HEK293T (cell line): ENCODE data around the gene FLII.
A peak's percentile ranks its signal among the peaks of the same experiment; 100 is the strongest.
"Not testable (repeated sequence)": the region's sequence is repeated elsewhere in the genome, so short reads cannot be mapped to it uniquely, and the experiment has no call there.

Experiments
- CTCF ChIA-PET: fragments of 350-600 bp; formaldehyde crosslinking; extraction: SDS; loops from one replicate; lab custom pipeline; 2021; ENCODE audit warnings: antibody characterized with exemption, inconsistent platforms; lab: Yijun Ruan, JAX
- POLR2A ChIA-PET: fragments of 350-600 bp; formaldehyde crosslinking; extraction: SDS; loops from one replicate; lab custom pipeline; 2020; ENCODE audit warnings: antibody characterized with exemption, inconsistent platforms; lab: Yijun Ruan, JAX
- DNase-seq: peaks from one replicate; pipeline ENCODE4 v3.0.0; 2012; ENCODE audit warnings: mixed read lengths; ENCODE audit errors: extremely low spot score
- ARNT ChIP-seq: fragments of 450-650 bp; IDR thresholded peaks from 2 replicates; pipeline ENCODE4 v1.6.1; 2017; ENCODE audit warnings: mild to moderate bottlenecking
- BHLHE40 ChIP-seq: fragments of 450-650 bp; IDR thresholded peaks from 2 replicates; pipeline ENCODE4 v1.6.1; 2016; ENCODE audit warnings: mild to moderate bottlenecking, moderate library complexity, borderline replicate concordance
- CTBP1 ChIP-seq: fragments of 450-650 bp; IDR thresholded peaks from 2 replicates; pipeline ENCODE4 v1.6.1; 2016; ENCODE audit warnings: borderline replicate concordance
- ELF4 ChIP-seq: fragments of 450-650 bp; IDR thresholded peaks from 2 replicates; pipeline ENCODE4 v1.6.1; 2017; ENCODE audit warnings: antibody characterized with exemption
- FOXA1 ChIP-seq: fragments of 450-650 bp; IDR thresholded peaks from 2 replicates; pipeline ENCODE4 v1.6.1; 2016; ENCODE audit warnings: mild to moderate bottlenecking
- FOXK2 ChIP-seq: fragments of 450-650 bp; IDR thresholded peaks from 2 replicates; pipeline ENCODE4 v1.6.1; 2016; ENCODE audit warnings: mild to moderate bottlenecking
- FOXM1 ChIP-seq: fragments of 450-650 bp; IDR thresholded peaks from 2 replicates; pipeline ENCODE4 v1.6.1; 2017; ENCODE audit warnings: mild to moderate bottlenecking, borderline replicate concordance
- HDGF ChIP-seq: fragments of 450-650 bp; IDR thresholded peaks from 2 replicates; pipeline ENCODE4 v1.6.1; 2017; ENCODE audit warnings: antibody characterized with exemption, borderline replicate concordance
- L3MBTL2 ChIP-seq: fragments of 450-650 bp; conservative IDR thresholded peaks from 2 replicates; pipeline ENCODE4 v1.6.1; 2016; ENCODE audit warnings: mild to moderate bottlenecking
- LEF1 ChIP-seq: fragments of 450-650 bp; IDR thresholded peaks from 2 replicates; pipeline ENCODE4 v1.6.1; 2017; ENCODE audit warnings: mild to moderate bottlenecking, borderline replicate concordance
- NFRKB ChIP-seq: fragments of 450-650 bp; IDR thresholded peaks from 2 replicates; pipeline ENCODE4 v1.6.1; 2016; ENCODE audit warnings: mild to moderate bottlenecking, moderate library complexity
- SP1 ChIP-seq: fragments of 450-650 bp; IDR thresholded peaks from 2 replicates; pipeline ENCODE4 v1.6.1; 2017
- SUZ12 ChIP-seq: fragments of 450-650 bp; IDR thresholded peaks from 2 replicates; pipeline ENCODE4 v1.6.1; 2016; ENCODE audit warnings: mild to moderate bottlenecking
- TARDBP ChIP-seq: fragments of 450-650 bp; IDR thresholded peaks from 2 replicates; pipeline ENCODE4 v1.6.1; 2016
- ZNF384 ChIP-seq: fragments of 450-650 bp; IDR thresholded peaks from 2 replicates; pipeline ENCODE4 v1.6.1; 2016
- TF ChIP-seq, protein P1 (sequence below): fragments of 450-650 bp; IDR thresholded peaks from 2 replicates; pipeline ENCODE4 v1.6.1; 2016

FLII gene

DNA sequence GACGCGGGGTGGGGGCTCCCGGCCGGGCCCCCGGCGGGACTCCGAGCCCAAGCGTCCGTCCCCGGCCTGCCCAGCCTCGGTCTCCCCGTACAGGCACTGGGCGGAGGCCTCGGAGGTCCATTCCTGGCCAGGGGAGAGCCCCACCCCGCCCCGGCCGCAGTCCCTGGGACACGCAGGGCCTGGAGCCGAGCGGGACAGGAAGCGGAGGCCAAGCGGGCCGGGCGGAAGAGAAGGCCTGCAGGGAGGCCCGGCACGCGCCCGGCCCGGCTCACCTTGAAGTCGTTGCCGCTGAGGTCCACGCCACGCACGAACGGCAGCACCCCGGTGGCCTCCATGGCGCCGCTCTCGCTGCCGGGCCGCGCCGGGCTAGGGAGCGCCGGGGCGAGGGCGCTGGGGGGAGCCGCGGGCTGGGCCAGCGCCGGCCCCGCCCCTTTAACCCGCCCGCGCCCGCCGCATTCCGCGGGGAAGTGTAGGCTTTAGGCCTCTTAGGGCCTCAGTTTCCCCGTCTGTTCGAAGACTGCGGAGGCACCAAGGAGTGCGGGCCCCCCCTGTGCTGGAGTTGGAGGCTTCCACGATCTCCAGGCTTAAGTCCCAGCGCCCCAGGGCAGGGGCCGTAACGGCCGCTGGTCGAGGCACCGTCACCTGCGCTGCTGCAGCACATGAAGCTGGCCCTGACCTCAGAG lies at the start of gene FLII:
TSS of gene FLII (minus strand) at position 383 of the 683 bp plus-strand sequence. CDS start at position 335, 48 bp downstream.
- POLR2A ChIA-PET = interaction anchor here (1.0 to 1.5 kb wide), 4 partner anchors 12 to 104 kb away, joined by 3 to 5 read pairs (median 4); partner anchors contain the start of gene SHMT1
- CTCF ChIA-PET = interaction anchor here (0.6 kb wide), 1 partner anchor 65 kb away, joined by 4 read pairs; no protein-coding TSS in a partner anchor
- DNase-seq = peak; percentile 58
- TF ChIP-seq LEF1 (peak; percentile 67; the same call in 1 of the 2 replicates), L3MBTL2 (peak; percentile 65; the same call in 1 of the 2 replicates), NFRKB (no peak), HDGF (peak; percentile 3; the same call in 1 of the 2 replicates), FOXM1 (peak; percentile 66; the same call in 1 of the 2 replicates)

DNA sequence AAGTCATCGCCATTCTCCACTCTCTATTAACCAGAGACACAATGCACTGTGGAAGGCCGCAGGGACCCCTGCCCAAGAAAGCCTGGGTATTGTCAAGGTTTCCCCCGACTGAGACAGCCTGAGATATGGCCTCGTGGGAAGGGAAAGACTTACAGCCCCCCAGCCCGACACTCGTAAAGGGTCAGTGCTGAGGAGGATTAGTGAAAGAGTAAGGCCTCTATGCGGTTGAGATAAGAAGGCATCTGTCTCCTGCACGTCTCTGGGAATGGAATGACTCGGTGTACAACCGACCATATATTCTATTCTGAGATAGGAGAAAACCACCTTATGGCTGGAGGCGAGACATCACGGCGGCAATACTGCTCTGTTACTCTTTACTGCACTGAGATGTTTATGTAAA lies 44.7 kb upstream of the FLII start:
- CTCF ChIA-PET, POLR2A ChIA-PET, DNase-seq: not testable (repeated sequence)

DNA sequence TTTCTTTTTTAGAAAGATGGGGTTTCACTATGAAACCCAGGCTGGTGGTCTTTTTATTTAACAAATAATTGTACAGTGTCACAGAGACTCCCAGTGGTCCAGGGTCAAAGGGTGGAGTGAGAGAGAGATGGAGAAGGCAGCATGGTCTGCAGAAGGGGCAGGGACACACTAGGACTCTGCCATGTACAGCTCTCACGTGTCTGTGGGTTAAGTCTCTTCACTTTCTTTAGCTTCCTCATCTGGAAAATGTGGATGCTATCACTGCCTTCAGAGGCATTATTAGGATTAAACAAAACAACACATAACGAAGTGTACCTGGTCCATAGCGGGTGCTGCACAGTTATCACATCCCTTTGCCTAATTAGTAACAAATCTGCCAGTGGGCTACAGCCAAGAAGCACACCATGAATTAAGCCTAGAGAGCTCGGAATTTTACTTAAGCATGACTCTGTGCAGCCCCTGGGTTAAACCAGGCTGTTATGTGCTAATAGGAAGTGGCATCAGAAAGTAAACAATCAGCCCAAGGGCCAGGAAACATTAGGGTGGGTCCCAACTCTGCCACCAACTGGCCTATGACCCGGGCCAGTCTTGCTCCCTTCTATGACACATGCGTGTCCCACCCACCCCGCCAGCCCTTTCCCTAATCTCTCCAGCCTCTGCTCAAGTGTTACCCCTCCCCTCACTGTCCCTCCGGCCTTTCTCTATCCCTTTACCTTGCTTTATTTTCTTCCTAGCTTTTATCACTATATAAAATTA lies 42.4 kb upstream of the FLII start:
- DNase-seq = no peak
- ChIA-PET POLR2A (interaction anchor here (1.0 to 1.2 kb wide), 2 partner anchors 12 to 14 kb away, joined by 3 to 4 read pairs; partner anchors contain the start of genes SMCR8 and TOP3A), CTCF (interaction anchor here (1.5 kb wide), 1 partner anchor 14 kb away, joined by 3 read pairs; the partner anchor contains the start of genes SMCR8 and TOP3A)
- TF ChIP-seq SP1 (no peak), L3MBTL2 (no peak)

DNA sequence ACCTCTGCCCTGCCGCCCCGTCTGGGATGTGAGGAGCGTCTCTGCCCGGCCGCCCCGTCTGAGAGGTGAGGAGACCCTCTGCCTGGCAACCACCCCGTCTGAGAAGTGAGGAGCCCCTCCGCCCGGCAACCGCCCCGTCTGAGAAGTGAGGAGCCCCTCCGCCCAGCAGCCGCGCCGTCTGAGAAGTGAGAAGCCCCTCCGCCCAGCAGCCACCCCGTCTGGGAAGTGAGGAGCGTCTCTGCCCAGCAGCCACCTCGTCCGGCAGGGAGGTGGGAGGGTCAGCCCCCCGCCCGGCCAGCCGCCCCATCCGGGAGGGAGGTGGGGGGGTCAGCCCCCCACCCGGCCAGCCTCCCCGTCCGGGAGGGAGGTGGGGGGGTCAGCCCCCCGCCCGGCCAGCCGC lies 39.5 kb upstream of the FLII start:
- POLR2A ChIA-PET, CTCF ChIA-PET, DNase-seq: not testable (repeated sequence)

DNA sequence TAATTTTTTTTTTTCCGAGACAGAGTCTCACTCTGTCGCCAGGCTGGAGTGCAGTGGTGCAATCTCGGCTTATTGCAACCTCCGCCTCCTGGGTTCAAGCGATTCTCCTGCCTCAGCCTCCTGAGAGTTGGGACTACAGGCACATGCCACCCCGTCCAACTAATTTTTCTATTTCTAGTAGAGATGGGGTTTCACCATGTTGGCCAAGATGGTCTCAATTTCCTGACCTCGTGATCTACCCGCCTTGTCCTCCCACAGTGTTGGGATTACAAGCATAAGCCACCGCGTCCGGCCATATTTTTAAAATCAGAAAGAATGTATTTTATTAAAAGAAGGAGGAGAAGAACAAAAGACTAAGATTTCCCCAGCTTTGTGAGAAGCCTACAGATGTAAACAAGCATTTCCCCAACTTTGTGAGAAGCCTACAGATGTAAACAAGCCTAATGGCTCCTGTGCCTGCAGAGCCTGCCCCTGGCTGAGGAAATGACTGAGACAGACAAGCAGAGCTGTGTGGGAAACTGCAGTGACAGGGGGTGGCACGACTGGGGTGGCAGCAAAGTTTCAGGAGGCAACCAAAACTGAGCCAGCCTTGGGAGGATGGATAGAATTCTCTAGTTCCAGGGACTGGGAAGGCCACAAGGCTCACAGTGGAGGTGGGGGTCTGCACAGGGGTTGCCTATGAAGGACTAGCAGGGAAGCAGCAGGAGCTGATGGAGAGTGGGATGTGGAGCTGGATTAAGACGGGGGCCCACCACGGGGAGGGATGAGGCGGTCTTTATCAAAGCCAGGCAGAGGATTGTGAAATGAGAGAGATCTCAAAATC lies 33.4 kb upstream of the FLII start:
- no peak for DNase-seq
- CTCF ChIA-PET = no interaction called here
- no peak for TF ChIP-seq HDGF
- no peak for TF ChIP-seq ZNF384
- TF ChIP-seq FOXA1 = no peak
- TF ChIP-seq FOXK2 = no peak
- no peak for TF ChIP-seq NFRKB
- TF ChIP-seq, protein P1, sequence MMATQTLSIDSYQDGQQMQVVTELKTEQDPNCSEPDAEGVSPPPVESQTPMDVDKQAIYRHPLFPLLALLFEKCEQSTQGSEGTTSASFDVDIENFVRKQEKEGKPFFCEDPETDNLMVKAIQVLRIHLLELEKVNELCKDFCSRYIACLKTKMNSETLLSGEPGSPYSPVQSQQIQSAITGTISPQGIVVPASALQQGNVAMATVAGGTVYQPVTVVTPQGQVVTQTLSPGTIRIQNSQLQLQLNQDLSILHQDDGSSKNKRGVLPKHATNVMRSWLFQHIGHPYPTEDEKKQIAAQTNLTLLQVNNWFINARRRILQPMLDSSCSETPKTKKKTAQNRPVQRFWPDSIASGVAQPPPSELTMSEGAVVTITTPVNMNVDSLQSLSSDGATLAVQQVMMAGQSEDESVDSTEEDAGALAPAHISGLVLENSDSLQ = no peak
- TF ChIP-seq CTBP1 = no peak
- no peak for TF ChIP-seq ARNT
- no peak for TF ChIP-seq SP1
- no peak for TF ChIP-seq L3MBTL2
- TF ChIP-seq BHLHE40 = no peak
- no peak for TF ChIP-seq LEF1
- POLR2A ChIA-PET = no interaction called here

DNA sequence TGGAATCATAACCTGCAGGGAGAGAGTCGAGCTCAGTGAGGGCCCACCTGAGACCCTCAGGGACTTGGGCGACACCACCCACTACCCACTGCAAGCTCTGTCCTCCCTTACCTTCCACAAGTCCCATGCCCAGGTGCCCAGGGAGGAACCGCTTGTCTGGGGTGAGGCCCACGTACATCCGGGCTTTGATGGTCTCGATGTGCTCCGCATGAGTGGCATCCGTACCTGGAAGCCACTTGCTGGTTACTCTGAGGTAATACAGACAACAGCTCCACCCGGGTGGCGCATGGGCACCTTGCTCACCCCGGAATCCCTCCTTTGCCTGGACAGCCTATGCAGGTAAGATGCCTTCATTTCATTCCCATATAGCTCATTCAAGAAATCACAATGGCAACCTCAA lies 26.8 kb upstream of the FLII start:
- POLR2A ChIA-PET = interaction anchor here (0.8 to 1.4 kb wide), 3 partner anchors 9 to 29 kb away, joined by 3 to 8 read pairs (median 3); partner anchors contain the start of genes SMCR8 and TOP3A
- TF ChIP-seq CTBP1 (no peak), L3MBTL2 (no peak), ELF4 (no peak), FOXK2 (no peak), BHLHE40 (no peak), TARDBP (no peak), FOXA1 (no peak)
- CTCF ChIA-PET = no interaction called here
- DNase-seq = no peak

DNA sequence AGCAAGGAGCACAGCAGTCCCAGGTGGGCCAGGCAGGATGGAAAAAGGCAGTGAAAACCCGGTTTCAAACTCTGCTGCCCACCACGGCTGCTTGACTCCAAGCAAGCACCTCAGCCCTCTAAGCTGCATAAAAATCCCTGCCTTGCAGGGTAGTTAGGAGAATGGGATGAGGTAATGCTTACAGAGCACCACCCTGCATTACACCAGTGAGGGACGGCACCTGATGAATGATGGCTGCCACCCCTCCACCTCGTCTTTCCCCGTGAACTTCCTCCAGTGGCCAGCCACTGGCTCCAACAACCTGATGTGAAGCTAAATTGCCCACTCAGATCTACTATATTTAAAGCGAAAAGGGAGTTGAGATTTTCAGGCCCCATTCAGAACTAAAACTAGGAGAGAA lies 23.2 kb upstream of the FLII start:
- CTCF ChIA-PET = no interaction called here
- POLR2A ChIA-PET = interaction anchor here (2.0 kb wide), 1 partner anchor 14 kb away, joined by 6 read pairs; no protein-coding TSS in a partner anchor
- no peak for DNase-seq
- TF ChIP-seq FOXM1 = no peak
- no peak for TF ChIP-seq LEF1
- TF ChIP-seq SP1 = no peak
- no peak for TF ChIP-seq TARDBP
- TF ChIP-seq CTBP1 = no peak
- no peak for TF ChIP-seq SUZ12
- TF ChIP-seq L3MBTL2 = no peak
- TF ChIP-seq FOXK2 = no peak
- TF ChIP-seq FOXA1 = no peak
- TF ChIP-seq ZNF384 = no peak
- TF ChIP-seq NFRKB = no peak
- TF ChIP-seq ELF4 = no peak
- no peak for TF ChIP-seq ARNT
- no peak for TF ChIP-seq HDGF
- TF ChIP-seq, protein P1 = no peak
